Middle frontal gyrus (tissue), 1 donor: ENCODE measurements around the gene CSKMT.

Experiments
- DNase-seq: peaks from one replicate; pipeline ENCODE4 v3.0.0-alpha.2; 2015; ENCODE audit warnings: low spot score; ENCODE audit errors: extremely low spot score

The CSKMT gene

GRCh38 chr11:62715150-62716130, 50.3 kb downstream of the CSKMT start:
- no peak for DNase-seq

- DNase-seq = no peak
Observed at GRCh38 chr11:62716206-62716605, 51.1 kb downstream of the CSKMT start.

GRCh38 chr11:62716816-62717215, 51.7 kb downstream of the CSKMT start:
- no peak for DNase-seq
